GM18868 (cell line): ENCODE measurements around the gene IL17RE.

ENCODE experiments used
- ATAC-seq: cut with Tn5 transposase; IDR thresholded peaks from one replicate; pipeline ENCODE4 v1.9.1; 2021; ENCODE audit warnings: mild to moderate bottlenecking, moderate library complexity; ENCODE audit not compliant: unreplicated experiment

Gene IL17RE

DNA sequence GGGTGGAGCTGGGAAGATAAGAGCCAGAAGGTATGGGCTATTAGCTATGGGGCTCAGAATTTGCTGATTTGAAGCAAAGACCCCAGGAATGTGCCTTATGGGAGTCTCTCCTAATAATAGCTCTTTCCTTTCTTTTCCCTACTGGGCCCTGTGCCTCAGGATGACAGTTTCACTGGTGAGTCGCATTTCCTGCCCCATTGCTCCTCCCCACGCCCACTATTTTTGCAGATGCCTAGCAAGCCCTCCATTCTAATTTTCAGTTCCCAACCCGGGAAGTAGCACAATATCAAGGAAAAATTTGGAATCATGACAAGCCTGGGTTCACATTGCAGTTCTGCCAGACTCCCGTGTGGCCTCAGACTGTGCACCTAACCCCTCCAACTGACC is 583 bp downstream of the IL17RE start:
- no peak for ATAC-seq

DNA sequence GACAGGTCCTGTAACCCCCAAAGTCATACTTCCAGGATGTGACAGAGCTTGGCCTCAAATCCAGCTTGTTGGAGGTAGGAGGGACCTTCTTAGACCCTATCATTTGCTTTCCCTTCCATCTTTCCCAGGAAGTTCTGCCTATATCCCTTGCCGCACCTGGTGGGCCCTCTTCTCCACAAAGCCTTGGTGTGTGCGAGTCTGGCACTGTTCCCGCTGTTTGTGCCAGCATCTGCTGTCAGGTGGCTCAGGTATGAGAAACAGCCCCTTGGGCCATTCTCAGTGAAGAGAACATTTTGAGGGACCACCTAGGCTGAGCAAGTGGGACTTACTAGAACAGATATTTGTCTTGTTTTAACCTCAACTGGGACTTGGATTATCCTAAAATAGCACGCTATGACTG is 1.3 kb downstream of the IL17RE start:
- no peak for ATAC-seq

DNA sequence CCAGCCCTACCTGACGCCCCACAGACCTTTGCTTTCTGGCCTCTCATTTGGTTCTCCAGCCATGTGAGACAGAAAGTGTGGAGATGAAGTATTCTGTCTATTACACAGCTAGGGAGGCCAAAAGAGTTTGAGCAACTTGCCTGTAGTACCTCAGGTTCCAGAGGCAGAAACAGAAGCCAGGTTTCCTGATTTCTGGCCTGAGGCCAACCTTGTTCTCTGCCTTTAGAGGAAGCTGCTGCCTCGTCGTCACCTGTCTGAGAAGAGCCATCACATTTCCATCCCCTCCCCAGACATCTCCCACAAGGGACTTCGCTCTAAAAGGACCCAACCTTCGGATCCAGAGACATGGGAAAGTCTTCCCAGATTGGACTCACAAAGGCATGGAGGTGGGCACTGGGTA is 3.8 kb downstream of the IL17RE start:
- ATAC-seq, result no peak

DNA sequence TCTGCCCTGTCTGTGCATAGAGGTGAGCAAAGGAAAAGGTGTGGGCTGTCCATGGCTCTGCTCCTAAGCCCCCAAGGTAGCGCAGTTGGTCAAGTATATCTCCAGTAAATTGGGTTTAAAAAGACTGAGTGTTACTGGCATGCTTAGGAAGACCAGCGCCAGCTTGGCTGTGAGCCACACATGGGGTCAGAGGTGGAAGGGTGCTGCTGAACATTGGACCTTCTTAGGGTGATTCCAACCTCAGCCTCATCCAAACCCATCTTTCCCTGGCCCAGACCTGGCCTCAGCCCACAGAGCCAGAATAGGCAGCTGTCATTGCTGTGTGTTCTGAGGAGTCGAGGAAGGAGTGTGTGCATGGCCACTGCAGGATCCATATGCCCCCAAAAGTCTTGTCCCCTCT is 5.6 kb downstream of the IL17RE start:
- no peak for ATAC-seq

DNA sequence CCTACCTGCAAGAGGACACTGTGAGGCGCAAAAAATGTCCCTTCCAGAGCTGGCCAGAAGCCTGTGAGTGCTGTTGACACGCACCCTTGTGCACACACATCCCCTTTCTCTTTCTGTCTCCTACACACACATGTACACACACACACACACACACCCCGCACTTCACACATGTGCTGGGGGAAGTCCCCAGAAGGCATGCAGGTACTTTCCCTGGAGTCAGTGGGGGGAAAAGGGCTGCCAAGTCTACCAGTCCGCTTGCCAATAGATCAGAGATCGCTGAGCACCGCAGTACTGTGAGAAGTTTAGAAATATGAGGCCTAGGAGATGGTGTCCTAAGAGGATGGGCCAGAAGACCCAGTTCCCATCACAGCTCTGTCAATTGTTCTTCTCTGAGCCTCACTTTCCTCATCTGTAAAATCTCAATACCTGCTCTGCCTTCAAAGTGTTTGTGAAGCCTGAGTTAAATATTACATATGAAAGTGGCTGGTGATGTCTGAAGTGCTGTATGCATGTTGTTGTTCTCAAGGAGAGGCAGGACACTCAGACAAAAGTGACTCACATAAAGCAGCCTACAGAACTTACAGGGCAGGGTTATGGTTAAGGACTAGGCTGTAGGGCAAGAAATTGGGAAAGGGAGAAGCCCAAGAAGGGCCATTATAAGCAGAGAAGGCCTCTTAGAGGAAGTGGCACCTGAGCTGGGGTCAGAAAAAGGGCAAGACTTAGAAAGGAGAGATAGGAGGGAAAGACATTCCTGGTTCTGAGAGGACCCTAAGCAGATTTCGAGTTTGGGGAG is 6.8 kb downstream of the IL17RE start:
- no peak for ATAC-seq

DNA sequence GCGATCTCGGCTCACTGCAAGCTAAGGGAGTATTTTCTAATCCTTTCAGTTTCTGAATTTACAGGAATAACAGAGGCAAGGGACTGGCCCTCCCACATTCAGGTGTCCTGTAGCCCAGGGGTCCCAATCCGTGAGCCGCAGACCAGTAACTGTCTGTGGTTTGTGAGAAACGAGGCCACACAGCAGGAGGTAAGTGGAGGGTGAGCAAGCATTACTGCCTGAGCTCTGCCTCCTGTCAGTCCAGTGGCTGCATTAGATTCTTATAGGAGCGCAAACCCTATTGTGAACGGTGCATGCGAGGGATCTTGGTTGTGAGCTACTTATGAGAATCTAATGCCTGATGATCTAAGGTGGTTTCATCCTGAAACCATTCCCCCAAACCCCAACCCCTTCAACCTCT is 9.2 kb downstream of the IL17RE start:
- ATAC-seq, result no peak

DNA sequence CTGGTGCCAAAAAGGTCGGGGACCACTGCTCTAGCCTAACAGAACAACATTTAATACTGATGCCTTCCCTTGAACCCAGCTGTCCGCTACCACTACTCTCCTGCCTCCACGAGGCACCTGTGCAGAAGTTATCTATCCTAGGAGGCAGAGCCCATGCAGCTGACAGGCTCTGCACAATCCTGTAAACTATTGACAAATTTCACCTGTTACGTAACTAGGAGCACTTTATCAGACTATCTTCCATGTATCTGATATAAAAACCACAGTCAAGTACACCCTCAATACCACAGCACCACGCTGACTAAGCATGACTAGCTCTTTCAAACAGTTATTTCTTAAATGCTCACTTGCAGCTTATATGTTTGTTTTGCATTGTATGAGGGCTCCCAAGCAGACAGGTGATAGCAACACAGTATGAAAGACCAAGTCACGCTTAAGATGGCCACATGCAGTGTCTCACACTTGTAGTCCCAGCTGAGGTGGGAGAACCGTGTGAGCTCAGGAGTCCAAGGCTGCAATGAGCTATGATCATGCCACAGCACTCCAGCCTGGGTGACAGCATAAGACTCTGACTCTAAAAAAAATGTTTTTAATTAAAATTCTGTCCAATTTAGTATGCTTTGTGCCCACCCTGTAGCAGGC is 9.8 kb downstream of the IL17RE start:
- no peak for ATAC-seq

DNA sequence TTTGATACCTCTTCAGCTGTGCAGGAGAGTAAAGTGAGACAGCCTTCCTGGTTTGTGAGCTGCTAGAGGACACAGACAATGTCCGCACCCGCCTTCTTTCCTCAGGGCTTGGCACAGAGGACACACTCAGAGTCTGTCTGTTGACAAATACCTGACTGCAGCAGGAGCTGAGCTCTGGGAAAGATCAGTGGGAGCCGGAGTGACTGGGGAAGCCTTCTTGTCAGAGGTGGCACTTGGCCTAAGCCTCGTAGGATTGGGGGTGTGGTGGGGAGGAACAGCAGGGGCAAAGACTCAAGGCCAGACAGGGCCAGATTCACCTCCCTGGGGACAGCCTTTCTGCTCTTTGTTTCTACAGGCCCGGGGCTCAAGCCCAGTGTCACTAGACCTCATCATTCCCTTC is 11.0 kb downstream of the IL17RE start:
- ATAC-seq, result no peak

DNA sequence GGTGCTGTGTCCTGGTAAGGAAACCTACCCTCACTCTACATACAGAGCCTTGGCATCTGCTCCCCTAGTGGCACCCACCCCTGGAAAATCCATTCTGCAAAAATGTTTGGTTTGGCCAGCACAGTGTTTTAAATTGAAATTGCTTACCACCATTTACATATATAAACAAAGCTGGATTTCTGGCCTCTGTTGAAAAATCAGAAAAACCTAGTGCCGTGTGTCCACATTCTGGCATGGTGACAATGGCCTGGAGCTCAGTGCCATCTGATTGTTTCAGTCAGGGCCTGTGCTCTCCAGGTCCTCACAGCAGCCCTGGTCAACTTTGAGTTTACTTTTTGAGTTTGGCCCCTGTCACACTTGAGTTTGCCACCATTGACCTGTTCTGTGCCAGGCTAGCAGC is 11.4 kb downstream of the IL17RE start:
- ATAC-seq, result no peak

DNA sequence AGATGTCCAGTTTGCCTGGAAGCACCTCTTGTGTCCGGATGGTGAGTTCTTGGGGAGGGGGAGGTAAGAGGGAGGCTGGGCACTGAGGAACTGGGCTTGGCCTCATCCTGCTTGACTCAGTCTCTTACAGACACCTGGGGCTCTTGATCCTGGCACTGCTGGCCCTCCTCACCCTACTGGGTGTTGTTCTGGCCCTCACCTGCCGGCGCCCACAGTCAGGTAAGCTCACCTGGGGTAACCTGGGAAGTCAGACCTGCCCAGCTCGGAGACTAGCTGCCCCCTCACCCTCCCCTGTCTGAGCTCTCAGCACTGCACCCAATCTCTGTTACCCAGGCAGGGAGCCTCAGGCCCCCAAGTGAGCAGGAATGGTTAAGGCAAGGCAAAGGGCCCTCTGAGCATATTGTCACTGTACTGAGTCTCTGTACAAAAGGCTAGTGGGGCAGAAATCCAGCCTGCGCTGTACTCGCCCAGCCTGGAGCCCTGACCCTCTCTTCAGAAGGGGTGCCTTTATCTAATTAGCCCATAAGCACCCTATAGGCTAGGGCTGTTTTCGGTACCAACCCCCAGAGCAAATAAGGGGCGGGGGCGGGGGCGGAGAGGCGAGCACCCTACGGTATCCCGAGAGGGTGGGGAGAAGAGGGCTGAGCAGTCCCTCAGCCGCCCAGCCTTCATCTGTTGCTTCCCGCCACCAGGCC is 12.1 kb downstream of the IL17RE start:
- peak; percentile 43 for ATAC-seq

DNA sequence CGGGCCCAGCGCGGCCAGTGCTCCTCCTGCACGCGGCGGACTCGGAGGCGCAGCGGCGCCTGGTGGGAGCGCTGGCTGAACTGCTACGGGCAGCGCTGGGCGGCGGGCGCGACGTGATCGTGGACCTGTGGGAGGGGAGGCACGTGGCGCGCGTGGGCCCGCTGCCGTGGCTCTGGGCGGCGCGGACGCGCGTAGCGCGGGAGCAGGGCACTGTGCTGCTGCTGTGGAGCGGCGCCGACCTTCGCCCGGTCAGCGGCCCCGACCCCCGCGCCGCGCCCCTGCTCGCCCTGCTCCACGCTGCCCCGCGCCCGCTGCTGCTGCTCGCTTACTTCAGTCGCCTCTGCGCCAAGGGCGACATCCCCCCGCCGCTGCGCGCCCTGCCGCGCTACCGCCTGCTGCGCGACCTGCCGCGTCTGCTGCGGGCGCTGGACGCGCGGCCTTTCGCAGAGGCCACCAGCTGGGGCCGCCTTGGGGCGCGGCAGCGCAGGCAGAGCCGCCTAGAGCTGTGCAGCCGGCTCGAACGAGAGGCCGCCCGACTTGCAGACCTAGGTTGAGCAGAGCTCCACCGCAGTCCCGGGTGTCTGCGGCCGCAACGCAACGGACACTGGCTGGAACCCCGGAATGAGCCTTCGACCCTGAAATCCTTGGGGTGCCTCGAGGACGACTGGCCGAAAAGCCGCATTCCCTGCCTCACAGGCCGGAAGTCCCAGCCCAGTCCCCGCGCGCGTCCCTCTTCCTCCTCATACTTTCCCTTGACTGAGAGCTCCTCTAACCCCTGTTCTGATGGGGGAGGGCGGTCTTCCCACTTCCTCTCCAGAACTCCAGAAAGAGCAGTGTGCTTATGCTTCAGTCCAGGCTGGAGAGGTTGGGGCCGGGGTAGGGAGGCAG is 12.8 kb downstream of the IL17RE start:
- peak; percentile 28 for ATAC-seq

DNA sequence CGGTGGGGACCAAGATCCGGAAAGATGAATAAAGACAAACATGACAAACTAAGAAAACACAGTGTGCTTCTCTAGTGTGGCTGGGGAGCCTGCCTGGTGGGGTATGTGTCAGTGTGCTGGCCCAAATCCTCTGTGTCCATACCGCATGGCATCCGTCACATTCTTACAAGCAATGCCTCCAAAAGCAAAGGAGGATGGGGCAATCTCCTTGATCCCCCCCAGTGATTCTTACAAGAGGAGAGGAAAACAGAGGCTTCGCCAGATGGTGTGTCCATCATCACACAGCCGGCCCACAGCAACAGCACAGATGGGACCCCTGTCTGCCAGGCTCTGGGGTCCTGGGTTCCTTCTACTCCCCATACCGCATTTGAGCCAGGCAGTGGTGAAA is 13.7 kb downstream of the IL17RE start:
- no peak for ATAC-seq

DNA sequence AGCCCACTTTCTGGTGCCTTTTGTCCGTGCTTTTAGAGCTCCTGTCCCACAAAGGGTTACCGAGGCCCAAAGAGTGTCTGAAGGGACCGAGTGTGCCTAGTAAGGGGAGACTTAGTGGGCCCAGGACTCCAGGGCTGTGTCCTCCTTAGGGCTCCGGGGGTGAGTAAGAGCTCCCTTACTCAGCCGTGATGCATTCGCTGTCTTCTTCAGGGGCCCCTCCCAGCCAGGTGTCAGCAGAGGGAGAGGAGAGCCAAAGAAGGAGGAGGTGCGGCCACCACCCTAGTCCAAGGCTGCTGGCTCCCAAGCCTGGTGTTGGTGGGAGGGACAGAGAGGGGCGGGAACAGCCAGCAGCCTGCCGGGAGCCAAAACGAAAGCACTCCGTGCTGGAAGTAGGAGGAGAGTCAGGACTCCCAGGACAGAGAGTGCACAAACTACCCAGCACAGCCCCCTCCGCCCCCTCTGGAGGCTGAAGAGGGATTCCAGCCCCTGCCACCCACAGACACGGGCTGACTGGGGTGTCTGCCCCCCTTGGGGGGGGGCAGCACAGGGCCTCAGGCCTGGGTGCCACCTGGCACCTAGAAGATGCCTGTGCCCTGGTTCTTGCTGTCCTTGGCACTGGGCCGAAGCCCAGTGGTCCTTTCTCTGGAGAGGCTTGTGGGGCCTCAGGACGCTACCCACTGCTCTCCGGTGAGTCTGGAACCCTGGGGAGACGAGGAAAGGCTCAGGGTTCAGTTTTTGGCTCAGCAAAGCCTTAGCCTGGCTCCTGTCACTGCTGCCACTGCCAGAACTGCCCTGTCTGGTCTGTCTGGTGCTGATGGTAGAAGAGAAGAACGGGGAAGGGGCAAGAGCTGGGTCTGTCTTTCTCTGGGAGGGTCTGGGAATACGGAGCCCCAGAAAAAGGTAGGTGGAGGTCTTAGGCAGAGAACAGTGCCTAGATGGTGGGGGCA is 14.4 kb downstream of the IL17RE start, which contains the start of gene IL17RC:
Gene IL17RC (plus strand): TSS at position 365 of the 947 bp plus-strand sequence. CDS start 218 bp downstream, at position 583.
- no peak for ATAC-seq

DNA sequence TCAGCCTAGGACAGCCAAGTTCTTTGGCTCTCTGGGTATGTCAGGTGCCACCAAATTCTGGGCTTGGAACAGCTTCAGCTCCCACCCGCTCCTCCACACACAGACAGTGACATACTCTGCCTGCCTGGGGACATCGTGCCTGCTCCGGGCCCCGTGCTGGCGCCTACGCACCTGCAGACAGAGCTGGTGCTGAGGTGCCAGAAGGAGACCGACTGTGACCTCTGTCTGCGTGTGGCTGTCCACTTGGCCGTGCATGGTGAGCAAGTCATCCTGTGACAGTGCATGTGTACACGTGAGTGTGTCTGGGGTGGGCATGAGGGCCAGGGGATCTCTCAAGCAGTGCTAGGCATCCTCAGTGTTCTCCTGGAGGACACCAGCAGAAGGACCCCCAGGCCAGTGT is 15.2 kb downstream of the IL17RE start:
- ATAC-seq, result no peak

DNA sequence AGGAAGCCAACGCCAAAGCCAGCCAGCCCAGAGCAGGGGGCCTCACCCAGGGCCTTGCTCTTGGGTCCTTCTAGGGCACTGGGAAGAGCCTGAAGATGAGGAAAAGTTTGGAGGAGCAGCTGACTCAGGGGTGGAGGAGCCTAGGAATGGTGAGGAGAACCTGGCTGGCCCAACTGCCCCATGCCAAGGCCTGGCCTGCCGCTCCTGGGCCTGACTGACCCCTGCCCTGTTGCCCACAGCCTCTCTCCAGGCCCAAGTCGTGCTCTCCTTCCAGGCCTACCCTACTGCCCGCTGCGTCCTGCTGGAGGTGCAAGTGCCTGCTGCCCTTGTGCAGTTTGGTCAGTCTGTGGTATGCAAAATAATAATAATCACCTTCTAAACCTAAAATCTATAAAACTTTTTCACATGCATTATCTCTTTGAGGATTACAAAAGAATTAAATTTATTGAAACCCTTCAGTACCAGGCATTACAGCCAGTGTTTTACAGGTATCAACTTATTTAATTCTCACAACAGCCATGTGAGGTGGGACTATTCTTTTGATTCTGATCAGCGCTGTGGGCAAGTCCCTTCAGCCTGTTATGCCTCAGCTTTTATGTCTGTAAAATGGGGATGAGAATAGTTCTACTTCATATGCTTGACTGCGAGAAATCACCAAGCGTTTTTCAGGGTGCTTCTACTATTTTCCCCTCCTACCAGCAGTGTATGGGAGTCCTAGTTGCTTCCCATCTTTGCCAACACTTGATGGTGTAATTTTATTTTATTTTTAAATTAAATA is 15.8 kb downstream of the IL17RE start:
- ATAC-seq, result no peak

DNA sequence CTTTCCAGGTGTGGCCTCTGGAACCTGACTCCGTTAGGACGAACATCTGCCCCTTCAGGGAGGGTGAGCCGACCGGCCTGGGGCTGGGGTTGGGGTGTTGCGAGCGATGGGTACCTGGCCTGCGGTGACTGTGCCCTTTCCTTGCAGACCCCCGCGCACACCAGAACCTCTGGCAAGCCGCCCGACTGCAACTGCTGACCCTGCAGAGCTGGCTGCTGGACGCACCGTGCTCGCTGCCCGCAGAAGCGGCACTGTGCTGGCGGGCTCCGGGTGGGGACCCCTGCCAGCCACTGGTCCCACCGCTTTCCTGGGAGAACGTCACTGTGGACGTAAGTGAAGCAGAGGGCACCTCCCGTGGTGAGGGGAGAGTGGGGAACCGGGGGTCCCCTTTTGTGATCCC is 25.5 kb downstream of the IL17RE start:
- no peak for ATAC-seq

DNA sequence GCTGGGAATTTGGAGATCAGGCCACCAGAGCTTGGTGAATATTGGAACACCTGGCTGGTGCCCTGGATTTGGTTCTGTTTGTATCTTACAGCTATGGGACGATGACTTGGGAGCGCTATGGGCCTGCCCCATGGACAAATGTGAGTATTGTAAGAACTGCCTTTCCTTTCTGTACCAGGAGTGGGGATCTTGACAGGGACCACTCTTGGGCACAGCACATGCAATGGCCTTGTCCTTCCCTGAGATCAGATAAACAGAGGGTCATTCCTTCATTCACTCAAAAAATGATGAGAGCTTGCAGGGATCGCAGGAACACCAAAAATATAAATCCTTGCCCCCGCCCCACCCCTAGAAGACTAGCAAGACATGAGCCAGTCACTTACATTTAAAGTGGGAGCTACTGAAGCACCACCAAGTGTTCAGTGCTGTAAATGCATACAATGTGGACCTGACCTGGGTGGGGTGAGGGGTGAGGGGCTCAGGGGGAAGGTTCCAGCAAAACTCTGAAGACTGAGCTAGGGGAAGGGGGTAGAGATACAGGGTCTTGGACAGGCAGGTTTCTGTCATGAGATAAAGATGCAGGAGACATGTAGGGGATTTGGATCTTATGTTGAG is 28.3 kb downstream of the IL17RE start:
- ATAC-seq, result no peak

DNA sequence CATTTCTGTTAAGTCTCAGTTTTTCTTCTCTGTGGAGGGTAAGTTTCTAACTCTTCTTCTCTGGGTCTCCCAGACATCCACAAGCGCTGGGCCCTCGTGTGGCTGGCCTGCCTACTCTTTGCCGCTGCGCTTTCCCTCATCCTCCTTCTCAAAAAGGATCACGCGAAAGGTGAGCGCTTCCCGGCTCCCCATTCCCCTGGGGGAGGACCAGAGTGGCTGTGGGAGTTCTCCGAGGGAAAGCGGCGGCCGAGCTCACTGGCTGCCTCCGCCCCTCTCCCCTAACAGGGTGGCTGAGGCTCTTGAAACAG is 29.8 kb downstream of the IL17RE start:
- no peak for ATAC-seq
